HCT116 (cell line): ENCODE measurements around the gene NEDD4L. TPM values are rescaled to one million over a fixed set of nuclear protein-coding genes. Genes with fewer than 3 reads are reported as not detected.

ENCODE experiments used
- ATAC-seq: fragments of 200-7000 bp; cut with Tn5 transposase; 2 replicates; pipeline ENCODE4 v1.9.1; 2020; ENCODE audit warnings: mild to moderate bottlenecking, moderate library complexity
- BruUV-seq: library from RNA; stranded (reverse); fragments of 400-500 nt; replicated peaks from 2 replicates; lab custom pipeline; 2021; lab: Mats Ljungman, UMichigan
- CTCF ChIA-PET: fragments of 300-600 bp; sonication (Branson Sonifier 250); formaldehyde crosslinking; loops from one replicate; lab custom pipeline; 2021; ENCODE audit warnings: antibody characterized with exemption; lab: Charles Lee
- POLR2A ChIA-PET: fragments of 300-600, 350-600 bp; sonication (Branson Sonifier 250); formaldehyde crosslinking; loops from one replicate; lab custom pipeline; 2021; ENCODE audit warnings: antibody characterized with exemption; lab: Charles Lee
- RAD21 ChIA-PET, 2 experiments: fragments of 300-600 bp; sonication (Branson Sonifier 250); formaldehyde crosslinking; loops; one replicate each; lab custom pipeline; 2023; ENCODE audit warnings: low total read pairs in 2 of 2; ENCODE audit not compliant: uncharacterized antibody in 2 of 2, unreplicated experiment in 2 of 2, low non-redundant PET in 1 of 2; lab: Charles Lee
- DNase-seq: peaks from one replicate; pipeline ENCODE4 v3.0.0-alpha.2; 2010; ENCODE audit warnings: low read depth, low spot score
- H2AFZ ChIP-seq: fragments of 200-600 bp; shearing (Covaris generic), sonication (generic); 2 replicates; pipeline ENCODE4 v1.6.1; 2017; ENCODE audit warnings: low read depth, mixed run types, mixed read lengths, antibody characterized with exemption, low read length; ENCODE audit not compliant: poor library complexity, severe bottlenecking
- H3K27ac ChIP-seq: 2 replicates; pipeline ENCODE4 v1.5.1; 2012; ENCODE audit warnings: low read depth, low read length
- H3K27me3 ChIP-seq: fragments of 200-600 bp; sonication (generic); 2 replicates; pipeline ENCODE4 v1.6.1; 2016; ENCODE audit warnings: mixed run types, low read length, mixed read lengths; ENCODE audit not compliant: insufficient read depth
- H3K36me3 ChIP-seq, 2 experiments: fragments of 200-500 bp in 1 of 2; fragments of 200-600 bp in 1 of 2; sonication (Bioruptor generic) in 1 of 2; sonication (generic) in 1 of 2; 2 replicates each; pipeline versions ENCODE4 v1.5.1 to v1.6.1; 2014 to 2016; ENCODE audit warnings: low read length in 2 of 2, inconsistent platforms in 1 of 2, mixed read lengths in 1 of 2, mixed run types in 1 of 2; ENCODE audit not compliant: insufficient read depth in 2 of 2, control insufficient read depth in 1 of 2
- H3K4me1 ChIP-seq, 2 experiments: fragments of 200-600 bp in 1 of 2; sonication (generic) in 1 of 2; 2 replicates each; pipeline versions ENCODE4 v1.5.1 to v1.6.1; 2012 to 2017; ENCODE audit warnings: low read length in 2 of 2, inconsistent platforms in 1 of 2, mild to moderate bottlenecking in 1 of 2, mixed read lengths in 1 of 2, mixed run types in 1 of 2, moderate library complexity in 1 of 2; ENCODE audit not compliant: insufficient read depth in 2 of 2, control insufficient read depth in 1 of 2
- H3K4me2 ChIP-seq: fragments of 200-600 bp; sonication (generic); 2 replicates; pipeline ENCODE4 v1.6.1; 2017; ENCODE audit warnings: mixed run types, low read length, mixed read lengths
- H3K4me3 ChIP-seq, 2 experiments: fragments of 200-600 bp in 1 of 2; sonication (generic) in 1 of 2; replicated peaks in 1 of 2; 2 replicates each; pipeline ENCODE4 v1.5.1; 2011 to 2016; ENCODE audit warnings: low read length in 2 of 2, control low read depth in 1 of 2, low read depth in 1 of 2, mild to moderate bottlenecking in 1 of 2, mixed read lengths in 1 of 2, mixed run types in 1 of 2
- H3K79me2 ChIP-seq: fragments of 200-600 bp; sonication (generic); 2 replicates; pipeline ENCODE4 v1.6.1; 2017; ENCODE audit warnings: mild to moderate bottlenecking, mixed run types, low read length, moderate library complexity, mixed read lengths; ENCODE audit not compliant: insufficient read depth
- H3K9ac ChIP-seq: fragments of 200-600 bp; sonication (generic); 2 replicates; pipeline ENCODE4 v1.6.1; 2016; ENCODE audit warnings: low read length, mixed read lengths
- H3K9me2 ChIP-seq: fragments of 200-600 bp; sonication (generic), shearing (Covaris generic); 2 replicates; pipeline ENCODE4 v1.6.1; 2017; ENCODE audit warnings: mixed run types, mild to moderate bottlenecking, moderate library complexity; ENCODE audit not compliant: insufficient read depth
- H3K9me3 ChIP-seq, 2 experiments: fragments of 200-500 bp in 1 of 2; fragments of 200-600 bp in 1 of 2; sonication (Bioruptor generic) in 1 of 2; sonication (generic) in 1 of 2; 2 replicates each; pipeline ENCODE4 v1.6.1; 2014 to 2017; ENCODE audit warnings: low read length in 2 of 2, mixed read lengths in 2 of 2, inconsistent platforms in 1 of 2, low read depth in 1 of 2, mild to moderate bottlenecking in 1 of 2, mixed run types in 1 of 2, moderate library complexity in 1 of 2; ENCODE audit not compliant: control insufficient read depth in 1 of 2, insufficient read depth in 1 of 2
- H4K20me1 ChIP-seq: fragments of 200-600 bp; sonication (generic), shearing (Covaris generic); 2 replicates; pipeline ENCODE4 v1.6.1; 2017; ENCODE audit warnings: mixed run types, mild to moderate bottlenecking, moderate library complexity; ENCODE audit not compliant: insufficient read depth
- CEBPB ChIP-seq: IDR thresholded peaks from 2 replicates; pipeline ENCODE4 v1.6.1; 2012; ENCODE audit warnings: low read depth
- CTCF ChIP-seq, 3 experiments: fragments of 200-600 bp in 1 of 3; sonication (generic) in 1 of 3; IDR thresholded peaks in 2 of 3; conservative IDR thresholded peaks in 1 of 3; 2 replicates each; pipeline ENCODE4 v1.5.1; 2012 to 2017; ENCODE audit warnings: low read depth in 2 of 3, low read length in 2 of 3, antibody characterized with exemption in 1 of 3, borderline replicate concordance in 1 of 3, control low read depth in 1 of 3, mild to moderate bottlenecking in 1 of 3, mixed read lengths in 1 of 3, mixed run types in 1 of 3, moderate library complexity in 1 of 3; ENCODE audit not compliant: insufficient read depth in 1 of 3
- EGR1 ChIP-seq: IDR thresholded peaks from 2 replicates; pipeline ENCODE4 v1.6.1; 2012; ENCODE audit warnings: low read depth
- ELF1 ChIP-seq: IDR thresholded peaks from 2 replicates; pipeline ENCODE4 v1.6.1; 2012; ENCODE audit warnings: low read depth, borderline replicate concordance
- EZH2phosphoT487 ChIP-seq: fragments of 200-600 bp; IDR thresholded peaks from 2 replicates; pipeline ENCODE4 v1.6.1; 2018; ENCODE audit warnings: antibody characterized with exemption, borderline replicate concordance
- FOSL1 ChIP-seq: IDR thresholded peaks from 2 replicates; pipeline ENCODE4 v1.6.1; 2012; ENCODE audit warnings: low read depth
- MAX ChIP-seq: IDR thresholded peaks from 2 replicates; pipeline ENCODE4 v1.6.1; 2012
- REST ChIP-seq: IDR thresholded peaks from 2 replicates; pipeline ENCODE4 v1.6.1; 2012; ENCODE audit warnings: low read depth
- TCF7L2 ChIP-seq: IDR thresholded peaks from 2 replicates; pipeline ENCODE4 v1.7.0; 2011; ENCODE audit warnings: borderline replicate concordance, inconsistent platforms; ENCODE audit not compliant: insufficient read depth, insufficient read length; ENCODE audit errors: extremely low read depth
- YY1 ChIP-seq: IDR thresholded peaks from 2 replicates; pipeline ENCODE4 v1.6.1; 2011; ENCODE audit warnings: low read length, low read depth, moderate library complexity, mild to moderate bottlenecking; ENCODE audit not compliant: insufficient replicate concordance; ENCODE audit errors: extremely low read depth
- ZNF274 ChIP-seq: fragments of 200-500 bp; sonication (Bioruptor generic); IDR thresholded peaks from 2 replicates; pipeline ENCODE4 v1.6.1; 2014; ENCODE audit warnings: mild to moderate bottlenecking, low read depth, low read length, inconsistent platforms
- intact Hi-C: fragments of 100-400 bp; cut with micrococcal nuclease; formaldehyde crosslinking; loops from 2 replicates; pipeline ENCODE4 v1.10.0; 2022
- total RNA-seq: library from RNA; stranded (reverse); gene quantifications from one replicate; pipeline ENCODE4 v1.2.1, GENCODE V29; 2021; ENCODE audit not compliant: unreplicated experiment

The NEDD4L gene
- total RNA-seq, 1 experiment from 2014 or later: 41.5 TPM

GRCh38 chr18:58264075-58264474 lies 220.0 kb downstream of the NEDD4L start (continued):
- TF ChIP-seq REST: no peak
- TF ChIP-seq YY1: no peak
- TF ChIP-seq MAX: no peak

- H3K4me1 ChIP-seq: peaks cover 43 to 61% of the 10 kb centered on the region in 2 experiments
- H3K27ac ChIP-seq: no peak overlapping the region
- no peak overlapping the region for H3K4me2 ChIP-seq
- ATAC-seq (no peak), DNase-seq (no peak)
- TF ChIP-seq CEBPB: no peak
- TF ChIP-seq EZH2phosphoT487: no peak
- no peak for TF ChIP-seq EGR1
- TF ChIP-seq FOSL1: no peak
- no peak for TF ChIP-seq TCF7L2
- no peak for TF ChIP-seq REST
- TF ChIP-seq CTCF (IDR thresholded peaks at IDR 0.05 in 2 of 3, conservative IDR thresholded peaks at IDR 0.05 in 1 of 3; ENCODE audit: borderline replicate concordance in 1 of 3, insufficient read depth in 1 of 3, low read depth in 2 of 3, low read length in 2 of 3): no peak
- TF ChIP-seq YY1: no peak
- no peak for TF ChIP-seq ZNF274
- no peak for TF ChIP-seq ELF1
- no peaks in the 10 kb centered on the region for H3K27me3 ChIP-seq
- no peaks in the 10 kb centered on the region for H3K36me3 ChIP-seq
- CTCF ChIA-PET: no interaction called here
- no peaks in the 10 kb centered on the region for H3K9me2 ChIP-seq
- no TSS peak for BruUV-seq
- no peak overlapping the region for H3K4me3 ChIP-seq
- H2AFZ ChIP-seq: no peak overlapping the region
- no peak overlapping the region for H3K9ac ChIP-seq
- H3K9me3 ChIP-seq: no peaks in the 10 kb centered on the region
- POLR2A ChIA-PET: no interaction called here
- RAD21 ChIA-PET: no interaction called here
- no peaks in the 10 kb centered on the region for H3K79me2 ChIP-seq
- intact Hi-C loops: no loop called here
- H4K20me1 ChIP-seq: no peaks in the 10 kb centered on the region
Measured at GRCh38 chr18:58264840-58265239, 220.8 kb downstream of the NEDD4L start.
